ENCODE measurements around the gene SPSB3.
"Not testable (repeated sequence)": the region's sequence is repeated elsewhere in the genome, so short reads cannot be mapped to it uniquely, and the experiment has no call there.

Gene SPSB3

DNA sequence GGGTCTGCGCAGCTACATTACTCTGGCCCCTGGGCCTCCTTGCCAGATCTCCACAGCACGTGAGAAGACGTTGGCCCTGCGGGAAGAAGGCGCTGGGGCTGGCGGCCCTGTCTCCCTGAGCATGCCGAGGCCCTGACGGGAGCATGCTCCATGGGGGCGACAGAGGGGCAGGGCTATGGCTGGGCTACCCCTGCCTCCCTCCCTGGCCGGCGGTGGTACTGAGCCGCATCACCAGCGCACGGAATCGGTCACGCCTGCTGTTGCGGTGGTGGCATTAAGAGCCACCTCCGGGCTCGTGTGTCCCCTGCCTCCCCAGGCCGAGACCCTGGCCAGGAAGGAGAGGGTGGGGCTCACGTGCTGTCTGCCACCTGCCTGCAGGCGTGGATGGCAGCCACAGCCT is 48.2 kb downstream of the SPSB3 start:
- H3K27ac ChIP-seq (ENCODE audit: low read length) = no peak overlapping the region
- no peaks in the 10 kb centered on the region for H3K27me3 ChIP-seq (ENCODE audit: control insufficient read depth, insufficient read depth, low read length)
- H3K4me1 ChIP-seq (ENCODE audit: control insufficient read depth, insufficient read depth, low read length) = no peaks in the 10 kb centered on the region
- no peak overlapping the region for H3K4me3 ChIP-seq (ENCODE audit: low read length)
- WGBS (ENCODE audit: insufficient coverage, insufficient read length) = no CpG with 5 or more reads among the region's 22 CpGs
- DNase-seq (ENCODE audit: low read depth, low spot score) = no peak
- H3K9me3 ChIP-seq (ENCODE audit: control insufficient read depth, insufficient read depth, low read length) = no peaks in the 10 kb centered on the region
- H3K36me3 ChIP-seq (ENCODE audit: control insufficient read depth, insufficient read depth, low read length) = peaks cover 13% of the 10 kb centered on the region; the same call in 1 of the 2 replicates

DNA sequence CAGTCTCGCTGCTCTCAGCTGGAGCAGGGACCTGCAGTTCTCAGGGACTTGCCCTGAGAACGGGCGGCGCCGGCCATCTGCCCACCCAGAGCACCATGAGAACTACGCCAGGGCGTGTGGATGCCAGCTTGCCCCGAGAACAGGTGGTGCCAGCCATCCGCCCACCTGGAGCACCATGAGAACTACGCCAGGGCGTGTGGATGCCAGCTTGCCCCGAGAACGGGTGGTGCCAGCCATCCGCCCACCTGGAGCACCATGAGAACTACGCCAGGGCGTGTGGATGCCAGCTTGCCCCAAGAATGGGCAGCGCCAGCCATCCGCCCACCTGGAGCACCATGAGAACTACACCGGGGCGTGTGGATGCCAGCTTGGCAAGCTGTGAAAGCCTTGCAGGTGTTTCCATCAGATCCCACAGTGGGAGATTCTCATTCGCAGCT is 49.8 kb downstream of the SPSB3 start:
- H3K27me3 ChIP-seq (ENCODE audit: control insufficient read depth, insufficient read depth, low read length); H3K4me1 ChIP-seq (ENCODE audit: control insufficient read depth, insufficient read depth, low read length); H3K27ac ChIP-seq (ENCODE audit: low read length); H3K9me3 ChIP-seq (ENCODE audit: control insufficient read depth, insufficient read depth, low read length); DNase-seq (ENCODE audit: low read depth, low spot score); H3K4me3 ChIP-seq (ENCODE audit: low read length): not testable (repeated sequence)
- no CpG with 5 or more reads among the region's 21 CpGs for WGBS (ENCODE audit: insufficient coverage, insufficient read length)
- peaks cover 13% of the 10 kb centered on the region; the same call in 1 of the 2 replicates for H3K36me3 ChIP-seq (ENCODE audit: control insufficient read depth, insufficient read depth, low read length)

DNA sequence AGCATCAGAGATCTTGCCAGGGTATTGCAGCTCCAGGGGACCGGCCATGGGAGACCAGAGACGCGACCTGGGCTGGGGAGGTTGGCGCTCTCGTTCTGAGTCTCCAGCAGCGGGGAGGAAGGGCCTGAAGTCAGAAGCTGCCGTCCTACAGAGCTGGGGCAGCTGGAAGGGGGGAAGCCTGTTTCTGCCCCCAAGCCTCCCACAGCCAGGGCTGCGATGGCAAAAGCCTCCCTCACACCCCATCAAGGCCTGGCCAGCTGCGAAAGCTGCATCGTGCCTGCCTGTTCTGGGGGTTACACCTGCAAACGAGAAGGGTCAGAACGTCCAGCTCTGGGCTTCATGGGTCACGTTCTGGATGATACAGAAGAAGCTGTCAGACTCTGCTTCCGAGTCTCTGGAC is 50.3 kb downstream of the SPSB3 start:
- no peaks in the 10 kb centered on the region for H3K9me3 ChIP-seq (ENCODE audit: control insufficient read depth, insufficient read depth, low read length)
- peaks cover 13% of the 10 kb centered on the region; the same call in 1 of the 2 replicates for H3K36me3 ChIP-seq (ENCODE audit: control insufficient read depth, insufficient read depth, low read length)
- no peaks in the 10 kb centered on the region for H3K4me1 ChIP-seq (ENCODE audit: control insufficient read depth, insufficient read depth, low read length)
- no peak for DNase-seq (ENCODE audit: low read depth, low spot score)
- no peak overlapping the region for H3K27ac ChIP-seq (ENCODE audit: low read length)
- no peak overlapping the region for H3K4me3 ChIP-seq (ENCODE audit: low read length)
- no CpG with 5 or more reads among the region's 14 CpGs for WGBS (ENCODE audit: insufficient coverage, insufficient read length)
- no peaks in the 10 kb centered on the region for H3K27me3 ChIP-seq (ENCODE audit: control insufficient read depth, insufficient read depth, low read length)

DNA sequence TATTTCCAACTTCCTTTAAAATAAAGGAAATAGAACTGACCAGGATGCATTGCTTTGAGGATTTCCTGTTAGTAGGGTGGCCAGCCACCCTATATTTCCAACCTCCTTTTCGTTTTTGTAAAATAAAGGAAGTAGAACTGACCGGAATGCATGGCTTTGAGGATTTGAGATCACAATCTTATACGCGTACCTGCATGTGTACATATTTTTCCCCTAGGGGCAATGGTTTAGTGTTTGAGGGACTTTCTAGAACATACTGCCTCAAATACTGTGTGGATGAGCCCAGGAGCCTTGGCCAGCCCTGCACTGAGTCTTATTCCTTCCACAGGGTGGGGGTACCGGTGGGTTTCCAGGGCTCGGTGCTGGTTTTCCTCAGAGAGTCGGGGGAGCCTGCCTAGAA is 50.8 kb downstream of the SPSB3 start:
- H3K9me3 ChIP-seq (ENCODE audit: control insufficient read depth, insufficient read depth, low read length) = no peaks in the 10 kb centered on the region
- no CpG with 5 or more reads among the region's 7 CpGs for WGBS (ENCODE audit: insufficient coverage, insufficient read length)
- H3K27me3 ChIP-seq (ENCODE audit: control insufficient read depth, insufficient read depth, low read length) = no peaks in the 10 kb centered on the region
- H3K36me3 ChIP-seq (ENCODE audit: control insufficient read depth, insufficient read depth, low read length) = peaks cover 13% of the 10 kb centered on the region; the same call in 1 of the 2 replicates
- DNase-seq (ENCODE audit: low read depth, low spot score) = no peak
- no peaks in the 10 kb centered on the region for H3K4me1 ChIP-seq (ENCODE audit: control insufficient read depth, insufficient read depth, low read length)
- H3K4me3 ChIP-seq (ENCODE audit: low read length) = no peak overlapping the region
- no peak overlapping the region for H3K27ac ChIP-seq (ENCODE audit: low read length)

DNA sequence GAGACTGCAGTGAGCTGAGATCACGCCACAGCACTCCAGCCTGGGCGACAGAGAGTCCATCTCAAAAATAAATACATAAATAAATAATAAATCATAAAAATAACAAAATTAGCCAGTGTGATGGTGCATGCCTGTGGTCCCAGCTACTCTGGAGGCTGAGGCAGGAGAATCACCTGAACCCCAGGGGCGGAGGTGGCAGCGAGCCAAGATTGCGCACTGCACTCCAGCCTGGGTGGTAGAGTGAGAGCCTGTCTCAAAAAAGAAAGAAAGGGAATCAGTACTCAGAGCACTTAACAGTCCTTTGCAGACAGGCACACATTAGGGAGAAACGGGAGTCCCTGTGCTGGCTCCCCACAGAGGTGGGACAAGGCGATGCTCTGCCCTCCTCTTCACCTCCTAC is 51.3 kb downstream of the SPSB3 start:
- WGBS (ENCODE audit: insufficient coverage, insufficient read length) = no CpG with 5 or more reads among the region's 7 CpGs
- Histone ChIP-seq H3K4me3 (ENCODE audit: low read length) (no peak overlapping the region), H3K4me1 (ENCODE audit: control insufficient read depth, insufficient read depth, low read length) (no peaks in the 10 kb centered on the region), H3K9me3 (ENCODE audit: control insufficient read depth, insufficient read depth, low read length) (no peaks in the 10 kb centered on the region), H3K27ac (ENCODE audit: low read length) (no peak overlapping the region), H3K27me3 (ENCODE audit: control insufficient read depth, insufficient read depth, low read length) (no peaks in the 10 kb centered on the region), H3K36me3 (ENCODE audit: control insufficient read depth, insufficient read depth, low read length) (peaks cover 14% of the 10 kb centered on the region; the same call in 1 of the 2 replicates)
- DNase-seq (ENCODE audit: low read depth, low spot score) = no peak

GRCh38 chr16:1729445-1729844 is 52.9 kb downstream of the SPSB3 start:
- WGBS (ENCODE audit: insufficient coverage, insufficient read length) = no CpG with 5 or more reads among the region's 35 CpGs
- H3K4me3 ChIP-seq (ENCODE audit: low read length) = no peak overlapping the region
- H3K27me3 ChIP-seq (ENCODE audit: control insufficient read depth, insufficient read depth, low read length) = no peaks in the 10 kb centered on the region
- no peak for DNase-seq (ENCODE audit: low read depth, low spot score)
- H3K4me1 ChIP-seq (ENCODE audit: control insufficient read depth, insufficient read depth, low read length) = no peaks in the 10 kb centered on the region
- peaks cover 13% of the 10 kb centered on the region; the same call in 1 of the 2 replicates for H3K36me3 ChIP-seq (ENCODE audit: control insufficient read depth, insufficient read depth, low read length)
- no peak overlapping the region for H3K27ac ChIP-seq (ENCODE audit: low read length)
- H3K9me3 ChIP-seq (ENCODE audit: control insufficient read depth, insufficient read depth, low read length) = no peaks in the 10 kb centered on the region

- Histone ChIP-seq H3K4me1 (ENCODE audit: control insufficient read depth, insufficient read depth, low read length) (no peaks in the 10 kb centered on the region), H3K27ac (ENCODE audit: low read length) (no peak overlapping the region), H3K9me3 (ENCODE audit: control insufficient read depth, insufficient read depth, low read length) (no peaks in the 10 kb centered on the region), H3K36me3 (ENCODE audit: control insufficient read depth, insufficient read depth, low read length) (peaks cover 11% of the 10 kb centered on the region; the same call in 1 of the 2 replicates), H3K27me3 (ENCODE audit: control insufficient read depth, insufficient read depth, low read length) (no peaks in the 10 kb centered on the region), H3K4me3 (ENCODE audit: low read length) (no peak overlapping the region)
- no peak for DNase-seq (ENCODE audit: low read depth, low spot score)
- WGBS (ENCODE audit: insufficient coverage, insufficient read length) = no CpG with 5 or more reads among the region's 18 CpGs
Observed at GRCh38 chr16:1729026-1729425, 53.3 kb downstream of the SPSB3 start.

- Histone ChIP-seq H3K27ac (ENCODE audit: low read length) (no peak overlapping the region), H3K4me1 (ENCODE audit: control insufficient read depth, insufficient read depth, low read length) (no peaks in the 10 kb centered on the region), H3K36me3 (ENCODE audit: control insufficient read depth, insufficient read depth, low read length) (peaks cover 11% of the 10 kb centered on the region; the same call in 1 of the 2 replicates), H3K4me3 (ENCODE audit: low read length) (no peak overlapping the region), H3K9me3 (ENCODE audit: control insufficient read depth, insufficient read depth, low read length) (no peaks in the 10 kb centered on the region), H3K27me3 (ENCODE audit: control insufficient read depth, insufficient read depth, low read length) (no peaks in the 10 kb centered on the region)
- DNase-seq (ENCODE audit: low read depth, low spot score) = no peak
- WGBS (ENCODE audit: insufficient coverage, insufficient read length) = no CpG with 5 or more reads among the region's 37 CpGs
Observed at GRCh38 chr16:1727651-1728624, 54.4 kb downstream of the SPSB3 start.
